Activated CD4-positive, alpha-beta T cell treated with anti-CD3 and anti-CD28 coated beads, Interleukin-2, Interleukin-6, amounts not matched to agents 100 ng/mL and 50 ng/mL, durations not matched to agents 16 hours and 8 hours (primary cell): Measurements from ENCODE around the gene SLC26A1.
"Not testable (repeated sequence)": the region's sequence is repeated elsewhere in the genome, so short reads cannot be mapped to it uniquely, and the experiment has no call there.

Source experiments
- DNase-seq: peaks from one replicate; pipeline ENCODE4 v3.0.0-alpha.2; 2020

Gene SLC26A1

GRCh38 chr4:951594-952468, 41.4 kb downstream of the SLC26A1 start:
- DNase-seq = no peak

GRCh38 chr4:951186-951585, 42.0 kb downstream of the SLC26A1 start:
- DNase-seq = no peak

GRCh38 chr4:950136-951020, 42.8 kb downstream of the SLC26A1 start:
- DNase-seq = no peak

GRCh38 chr4:949656-950055, 43.5 kb downstream of the SLC26A1 start:
- no peak for DNase-seq

- DNase-seq = no peak
Measured at GRCh38 chr4:948936-949300, 44.3 kb downstream of the SLC26A1 start.

GRCh38 chr4:948101-948935, 44.9 kb downstream of the SLC26A1 start:
- DNase-seq = no peak

- no peak for DNase-seq
Measured at GRCh38 chr4:947491-947971, 45.7 kb downstream of the SLC26A1 start.

- no peak for DNase-seq
Measured at GRCh38 chr4:946517-947471, 46.4 kb downstream of the SLC26A1 start.

- DNase-seq = no peak
Measured at GRCh38 chr4:946103-946450, 47.1 kb downstream of the SLC26A1 start.

GRCh38 chr4:945274-946102, 47.7 kb downstream of the SLC26A1 start:
- no peak for DNase-seq

- DNase-seq = not testable (repeated sequence)
Measured at GRCh38 chr4:939508-939907, 53.7 kb downstream of the SLC26A1 start.
